GM12878 (cell line): ENCODE results near the gene ADAMTS16. TPM values are rescaled to one million over a fixed set of nuclear protein-coding genes. Genes with fewer than 3 reads are reported as not detected.

Source experiments
- ATAC-seq: fragments of 200-7000 bp; cut with Tn5 transposase; 3 replicates; pipeline ENCODE4 v1.9.1; 2020; ENCODE audit warnings: mild to moderate bottlenecking, moderate library complexity
- BruUV-seq: library from RNA; stranded (reverse); fragments of 400-500 nt; replicated peaks from 2 replicates; lab custom pipeline; 2021; lab: Mats Ljungman, UMichigan
- CTCF ChIA-PET: fragments of 300-600 bp; sonication (Branson Sonifier 250); formaldehyde crosslinking; extraction: SDS; loops from one replicate; lab custom pipeline; 2021; ENCODE audit warnings: inconsistent platforms; lab: Yijun Ruan, JAX
- POLR2A ChIA-PET: fragments of 350-600 bp; formaldehyde crosslinking; extraction: SDS; loops from one replicate; lab custom pipeline; 2021; ENCODE audit warnings: inconsistent platforms; lab: Charles Lee
- RAD21 ChIA-PET: fragments of 300-600 bp; sonication (Branson Sonifier 250); formaldehyde crosslinking; loops from one replicate; lab custom pipeline; 2023; ENCODE audit warnings: antibody characterized with exemption; ENCODE audit not compliant: unreplicated experiment; lab: Charles Lee
- SMC1A ChIA-PET: fragments of 300-600 bp; sonication (Branson Sonifier 250); formaldehyde crosslinking; loops from one replicate; lab custom pipeline; 2023; ENCODE audit not compliant: unreplicated experiment, uncharacterized antibody; lab: Charles Lee
- DNase-seq: peaks from one replicate; pipeline ENCODE4 v3.0.0-alpha.2; 2011; ENCODE audit warnings: low read depth, low spot score
- FAIRE-seq: peaks from 3 replicates; lab custom pipeline; 2011; peaks lifted over from hg19 to GRCh38; lab: Jason Lieb, UNC
- H2AFZ ChIP-seq: 2 replicates; pipeline ENCODE4 v1.6.0; 2011; ENCODE audit warnings: low read depth, low read length, control low read depth; ENCODE audit not compliant: control insufficient read depth
- H3K27ac ChIP-seq: 2 replicates; pipeline ENCODE4 v1.5.1; 2011; ENCODE audit warnings: control low read depth; ENCODE audit not compliant: control insufficient read depth, insufficient read depth
- H3K27me3 ChIP-seq, 2 experiments: replicated peaks in 1 of 2; 2 replicates each; pipeline versions ENCODE4 v1.6.0 to v1.6.1; 2011; ENCODE audit warnings: low read length in 1 of 2; ENCODE audit not compliant: control insufficient read depth in 2 of 2, insufficient read depth in 2 of 2
- H3K36me3 ChIP-seq, 2 experiments: 2 replicates each; pipeline ENCODE4 v1.5.1; 2011; ENCODE audit warnings: low read length in 1 of 2; ENCODE audit not compliant: control insufficient read depth in 2 of 2, insufficient read depth in 2 of 2
- H3K4me1 ChIP-seq: 2 replicates; pipeline ENCODE4 v1.6.1; 2011; ENCODE audit warnings: mild to moderate bottlenecking, low read length, moderate library complexity, mixed read lengths; ENCODE audit not compliant: control insufficient read depth, insufficient read depth
- H3K4me2 ChIP-seq: 2 replicates; pipeline ENCODE4 v1.6.0; 2011; ENCODE audit warnings: control low read depth; ENCODE audit not compliant: control insufficient read depth, insufficient read depth
- H3K4me3 ChIP-seq: fragments of 200-600 bp; sonication (generic); 2 replicates; pipeline ENCODE4 v1.5.1; 2016
- H3K79me2 ChIP-seq: 2 replicates; pipeline ENCODE4 v1.6.0; 2011; ENCODE audit warnings: low read length; ENCODE audit not compliant: control insufficient read depth, insufficient read depth
- H3K9ac ChIP-seq: 2 replicates; pipeline ENCODE4 v1.8.0; 2011; ENCODE audit warnings: low read length, control low read depth, mixed read lengths; ENCODE audit not compliant: control insufficient read depth, insufficient read depth
- H3K9me3 ChIP-seq: replicated peaks from 3 replicates; pipeline ENCODE4 v1.5.1; 2011; ENCODE audit warnings: mild to moderate bottlenecking, low read length; ENCODE audit not compliant: control insufficient read depth, insufficient read depth
- H4K20me1 ChIP-seq: 2 replicates; pipeline ENCODE4 v1.6.0; 2011; ENCODE audit not compliant: control insufficient read depth, insufficient read depth
- ATF7 ChIP-seq: fragments of 450-650 bp; IDR thresholded peaks from 2 replicates; pipeline ENCODE4 v1.6.1; 2016; ENCODE audit warnings: low read depth, mild to moderate bottlenecking
- CEBPB ChIP-seq, 2 experiments: fragments of 150-350 bp in 1 of 2; IDR thresholded peaks; 2 replicates each; pipeline ENCODE4 v1.6.1; 2012 to 2014; ENCODE audit warnings: low read depth in 2 of 2, low read length in 2 of 2, borderline replicate concordance in 1 of 2, inconsistent platforms in 1 of 2
- IRF3 ChIP-seq: fragments of 450-650 bp; IDR thresholded peaks from 2 replicates; pipeline ENCODE4 v1.6.1; 2014; ENCODE audit warnings: mild to moderate bottlenecking
- MXI1 ChIP-seq: fragments of 150-350 bp; IDR thresholded peaks from 2 replicates; pipeline ENCODE4 v1.6.1; 2011; ENCODE audit warnings: low read depth, mild to moderate bottlenecking, inconsistent platforms, low read length, improper control_type of control experiment
- SIX5 ChIP-seq: IDR thresholded peaks from 2 replicates; pipeline ENCODE4 v1.6.1; 2011; ENCODE audit warnings: mild to moderate bottlenecking, low read depth, low read length, moderate library complexity; ENCODE audit not compliant: severe bottlenecking
- SRF ChIP-seq, 2 experiments: IDR thresholded peaks; 2 replicates each; pipeline ENCODE4 v1.6.1; 2011; ENCODE audit warnings: low read depth in 2 of 2, low read length in 2 of 2, mild to moderate bottlenecking in 1 of 2, moderate library complexity in 1 of 2
- SUZ12 ChIP-seq: fragments of 200-600 bp; sonication (generic); IDR thresholded peaks from one replicate; pipeline ENCODE4 v1.6.1; 2018; ENCODE audit warnings: antibody characterized with exemption, mild to moderate bottlenecking; ENCODE audit not compliant: unreplicated experiment
- TAF1 ChIP-seq: IDR thresholded peaks from 2 replicates; pipeline ENCODE4 v1.6.1; 2011; ENCODE audit warnings: mild to moderate bottlenecking, low read depth, low read length, borderline replicate concordance
- USF2 ChIP-seq: IDR thresholded peaks from 2 replicates; pipeline ENCODE4 v1.6.1; 2011; ENCODE audit warnings: low read depth, low read length, improper control_type of control experiment, borderline replicate concordance
- ZNF274 ChIP-seq: IDR thresholded peaks from one replicate; pipeline ENCODE4 v1.8.0; 2011; ENCODE audit not compliant: insufficient read length, insufficient read depth
- WGBS: methylation state at CpG from one replicate; pipeline ENCODE4 v1.1.6; 2016; ENCODE audit warnings: low lambda C conversion rate; ENCODE audit not compliant: insufficient replicate concordance, insufficient coverage; ENCODE audit errors: missing lambda C conversion rate; 5-methylcytosine and 5-hydroxymethylcytosine counted together
- in situ Hi-C: fragments of 300-500 bp; cut with MboI; formaldehyde crosslinking; loops from 9 replicates; pipeline ENCODE4 v1.14.3; 2018; ENCODE audit warnings: mixed read lengths
- intact Hi-C: fragments of 100-400 bp; cut with micrococcal nuclease; formaldehyde crosslinking; loops from one replicate; pipeline ENCODE4 v1.14.2; 2022; ENCODE audit not compliant: unreplicated experiment
- polyA plus RNA-seq, 11 experiments: library from polyadenylated mRNA; depleted of rRNA in 4 of 11; unstranded in 6 of 11; stranded (reverse) in 5 of 11; fragments of >200 nt; fragmentation: Nextera tagmentation in 4 of 11; fragmentation: Illumina TruSeq in 1 of 11; extraction: Ambion mirVana in 4 of 11; extraction: Trizol in 1 of 11; gene quantifications; 1 replicate in 1 of 11; 2 replicates in 10 of 11; pipeline versions ENCODE4 v1.2.1 to v1.2.3, GENCODE V29; 2011 to 2016; ENCODE audit warnings: inconsistent platforms in 2 of 11, missing spikeins in 2 of 11, low read depth in 1 of 11
- total RNA-seq, 4 experiments: library from RNA; depleted of rRNA in 3 of 4; stranded (reverse); fragments of >200 nt in 3 of 4; fragmentation: Illumina TruSeq in 1 of 4; extraction: Trizol in 1 of 4; gene quantifications; 2 replicates each; pipeline versions ENCODE4 v1.2.1 to v1.2.3, GENCODE V29; 2013 to 2021
- TF ChIP-seq, protein P1 (sequence below): IDR thresholded peaks from 2 replicates; pipeline ENCODE4 v1.6.1; 2012; ENCODE audit warnings: low read depth, low read length, improper control_type of control experiment
- TF ChIP-seq, protein P2 (sequence below): IDR thresholded peaks from 2 replicates; pipeline ENCODE4 v1.6.1; 2011; ENCODE audit warnings: borderline replicate concordance, low read depth, mild to moderate bottlenecking, moderate library complexity, low read length; ENCODE audit not compliant: insufficient read depth, poor library complexity, severe bottlenecking

Gene ADAMTS16
- total and polyA plus RNA-seq, 10 of the 15 experiments (the other 5 are each of a cell fraction or from before 2014, with no cell fraction given): 0.04 TPM; not detected in 9

GRCh38 chr5:5258564-5258963 is 118.4 kb downstream of the ADAMTS16 start:
- Histone ChIP-seq H3K9ac (no peak overlapping the region), H3K27me3 (no peaks in the 10 kb centered on the region), H3K4me3 (no peak overlapping the region), H3K79me2 (no peaks in the 10 kb centered on the region), H3K36me3 (no peaks in the 10 kb centered on the region), H3K27ac (no peak overlapping the region), H4K20me1 (no peaks in the 10 kb centered on the region), H2AFZ (no peak overlapping the region), H3K4me1 (no peaks in the 10 kb centered on the region), H3K4me2 (no peak overlapping the region), H3K9me3 (no peaks in the 10 kb centered on the region)
- SMC1A ChIA-PET: no interaction called here
- ATAC-seq (no peak), DNase-seq (no peak), FAIRE-seq (no peak)
- CTCF ChIA-PET: no interaction called here
- TF ChIP-seq SUZ12 (no peak), USF2 (no peak), SIX5 (no peak), SRF (IDR thresholded peaks at IDR 0.05; ENCODE audit: low read depth in 2 of 2, low read length in 2 of 2) (no peak), IRF3 (no peak), ZNF274 (no peak), ATF7 (no peak), TAF1 (no peak), MXI1 (no peak), CEBPB (IDR thresholded peaks at IDR 0.05; ENCODE audit: borderline replicate concordance in 1 of 2, low read depth in 2 of 2, low read length in 2 of 2) (no peak)
- TF ChIP-seq, protein P1, sequence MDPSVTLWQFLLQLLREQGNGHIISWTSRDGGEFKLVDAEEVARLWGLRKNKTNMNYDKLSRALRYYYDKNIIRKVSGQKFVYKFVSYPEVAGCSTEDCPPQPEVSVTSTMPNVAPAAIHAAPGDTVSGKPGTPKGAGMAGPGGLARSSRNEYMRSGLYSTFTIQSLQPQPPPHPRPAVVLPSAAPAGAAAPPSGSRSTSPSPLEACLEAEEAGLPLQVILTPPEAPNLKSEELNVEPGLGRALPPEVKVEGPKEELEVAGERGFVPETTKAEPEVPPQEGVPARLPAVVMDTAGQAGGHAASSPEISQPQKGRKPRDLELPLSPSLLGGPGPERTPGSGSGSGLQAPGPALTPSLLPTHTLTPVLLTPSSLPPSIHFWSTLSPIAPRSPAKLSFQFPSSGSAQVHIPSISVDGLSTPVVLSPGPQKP: no peak
- TF ChIP-seq, protein P2, sequence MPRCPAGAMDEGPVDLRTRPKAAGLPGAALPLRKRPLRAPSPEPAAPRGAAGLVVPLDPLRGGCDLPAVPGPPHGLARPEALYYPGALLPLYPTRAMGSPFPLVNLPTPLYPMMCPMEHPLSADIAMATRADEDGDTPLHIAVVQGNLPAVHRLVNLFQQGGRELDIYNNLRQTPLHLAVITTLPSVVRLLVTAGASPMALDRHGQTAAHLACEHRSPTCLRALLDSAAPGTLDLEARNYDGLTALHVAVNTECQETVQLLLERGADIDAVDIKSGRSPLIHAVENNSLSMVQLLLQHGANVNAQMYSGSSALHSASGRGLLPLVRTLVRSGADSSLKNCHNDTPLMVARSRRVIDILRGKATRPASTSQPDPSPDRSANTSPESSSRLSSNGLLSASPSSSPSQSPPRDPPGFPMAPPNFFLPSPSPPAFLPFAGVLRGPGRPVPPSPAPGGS: no peak
- intact Hi-C loops: no loop called here
- POLR2A ChIA-PET: no interaction called here
- in situ Hi-C loops: no loop called here
- no TSS peak for BruUV-seq
- 0% methylated on average over 1 of the region's 1 CpG for WGBS
- RAD21 ChIA-PET: no interaction called here
